ENCODE measurements around the gene C1orf232. TPM values are rescaled to one million over a fixed set of nuclear protein-coding genes. Genes with fewer than 3 reads are reported as not detected.

C1orf232 gene
- total and polyA plus RNA-seq, 9 of the 15 experiments (the other 6 are each of a cell fraction or from before 2014, with no cell fraction given): not detected

DNA sequence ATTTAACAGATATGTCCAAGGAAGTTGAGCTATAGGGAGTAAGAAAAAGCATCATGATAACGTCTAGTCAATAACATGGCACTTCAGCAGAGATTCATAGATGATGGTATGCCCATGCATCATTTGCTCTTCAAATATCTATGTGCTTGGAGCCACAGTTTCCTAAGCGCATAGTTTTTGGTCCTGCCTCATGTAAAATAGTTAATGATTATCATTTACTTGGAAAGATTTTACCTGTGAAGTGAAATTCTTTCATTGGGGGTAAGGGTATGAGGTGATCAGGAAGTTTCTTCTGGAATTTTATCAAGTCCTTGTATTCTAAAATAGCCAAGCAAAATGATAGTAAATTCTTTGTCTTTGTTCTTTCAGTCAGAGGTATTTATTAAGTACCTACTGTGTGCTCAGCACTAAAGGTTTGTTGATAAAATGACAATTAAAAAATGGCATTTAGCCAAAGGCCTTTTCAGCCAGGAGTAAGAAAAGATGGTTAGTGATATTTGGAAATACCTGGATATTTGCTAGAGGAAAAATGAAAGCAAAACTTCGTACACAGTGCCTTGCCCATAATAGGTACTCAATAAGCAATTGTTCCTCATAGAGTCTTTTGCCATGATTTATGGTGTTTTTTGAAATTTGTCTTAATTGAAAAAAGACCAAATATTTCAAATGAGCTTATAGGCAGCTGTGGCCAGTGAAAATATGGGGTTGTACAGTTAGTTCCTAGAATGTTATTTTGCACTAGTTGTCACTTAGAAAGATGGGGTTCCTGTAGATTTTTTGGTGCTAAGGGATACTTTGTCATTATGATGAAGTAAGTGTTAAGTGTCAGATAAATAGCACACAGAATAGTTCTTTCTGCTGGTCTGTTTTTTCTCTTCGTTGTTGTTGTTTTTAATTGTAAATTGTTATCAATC is 44.1 kb downstream of the C1orf232 start (continued):
- TF ChIP-seq, protein P1, sequence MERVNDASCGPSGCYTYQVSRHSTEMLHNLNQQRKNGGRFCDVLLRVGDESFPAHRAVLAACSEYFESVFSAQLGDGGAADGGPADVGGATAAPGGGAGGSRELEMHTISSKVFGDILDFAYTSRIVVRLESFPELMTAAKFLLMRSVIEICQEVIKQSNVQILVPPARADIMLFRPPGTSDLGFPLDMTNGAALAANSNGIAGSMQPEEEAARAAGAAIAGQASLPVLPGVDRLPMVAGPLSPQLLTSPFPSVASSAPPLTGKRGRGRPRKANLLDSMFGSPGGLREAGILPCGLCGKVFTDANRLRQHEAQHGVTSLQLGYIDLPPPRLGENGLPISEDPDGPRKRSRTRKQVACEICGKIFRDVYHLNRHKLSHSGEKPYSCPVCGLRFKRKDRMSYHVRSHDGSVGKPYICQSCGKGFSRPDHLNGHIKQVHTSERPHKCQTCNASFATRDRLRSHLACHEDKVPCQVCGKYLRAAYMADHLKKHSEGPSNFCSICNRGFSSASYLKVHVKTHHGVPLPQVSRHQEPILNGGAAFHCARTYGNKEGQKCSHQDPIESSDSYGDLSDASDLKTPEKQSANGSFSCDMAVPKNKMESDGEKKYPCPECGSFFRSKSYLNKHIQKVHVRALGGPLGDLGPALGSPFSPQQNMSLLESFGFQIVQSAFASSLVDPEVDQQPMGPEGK (CRISPR knock-in tag; IDR thresholded peaks at IDR 0.05; ENCODE audit: borderline replicate concordance): peak; percentile 59
- TF ChIP-seq HMG20B (CRISPR knock-in tag; IDR thresholded peaks at IDR 0.05) (no peak), NCOA1 (IDR thresholded peaks at IDR 0.05; ENCODE audit: low read depth) (no peak), KDM2B (CRISPR knock-in tag; IDR thresholded peaks at IDR 0.05) (no peak), SMC3 (conservative IDR thresholded peaks at IDR 0.05; ENCODE audit: insufficient read depth, low read depth, low read length) (no peak), FOSL1 (tag; conservative IDR thresholded peaks at IDR 0.05) (no peak), ZBTB7A (IDR thresholded peaks at IDR 0.05; ENCODE audit: borderline replicate concordance, control insufficient read depth, low read depth, low read length) (no peak), ZSCAN29 (IDR thresholded peaks at IDR 0.05) (no peak), LCOR (CRISPR knock-in tag; IDR thresholded peaks at IDR 0.05) (no peak), MCM2 (IDR thresholded peaks at IDR 0.05; ENCODE audit: low read depth) (no peak), ETV1 (tag; conservative IDR thresholded peaks at IDR 0.05; ENCODE audit: low read depth) (0 out of 2 replicates have a peak, but pooled peaks have one; percentile 19), EP400 (IDR thresholded peaks at IDR 0.05) (no peak), MEF2A (IDR thresholded peaks at IDR 0.05; ENCODE audit: control insufficient read depth, low read depth, low read length) (no peak), MAFF (IDR thresholded peaks at IDR 0.05; ENCODE audit: low read length) (no peak), POLR2AphosphoS2 (IDR thresholded peaks at IDR 0.05; ENCODE audit: low read length) (no peak), ZNF408 (CRISPR knock-in tag; IDR thresholded peaks at IDR 0.05; ENCODE audit: low read depth) (no peak), CEBPB (tag; IDR thresholded peaks at IDR 0.05) (no peak), BDP1 (IDR thresholded peaks at IDR 0.05; ENCODE audit: insufficient read depth, insufficient read length) (no peak)
- TF ChIP-seq, protein P2, sequence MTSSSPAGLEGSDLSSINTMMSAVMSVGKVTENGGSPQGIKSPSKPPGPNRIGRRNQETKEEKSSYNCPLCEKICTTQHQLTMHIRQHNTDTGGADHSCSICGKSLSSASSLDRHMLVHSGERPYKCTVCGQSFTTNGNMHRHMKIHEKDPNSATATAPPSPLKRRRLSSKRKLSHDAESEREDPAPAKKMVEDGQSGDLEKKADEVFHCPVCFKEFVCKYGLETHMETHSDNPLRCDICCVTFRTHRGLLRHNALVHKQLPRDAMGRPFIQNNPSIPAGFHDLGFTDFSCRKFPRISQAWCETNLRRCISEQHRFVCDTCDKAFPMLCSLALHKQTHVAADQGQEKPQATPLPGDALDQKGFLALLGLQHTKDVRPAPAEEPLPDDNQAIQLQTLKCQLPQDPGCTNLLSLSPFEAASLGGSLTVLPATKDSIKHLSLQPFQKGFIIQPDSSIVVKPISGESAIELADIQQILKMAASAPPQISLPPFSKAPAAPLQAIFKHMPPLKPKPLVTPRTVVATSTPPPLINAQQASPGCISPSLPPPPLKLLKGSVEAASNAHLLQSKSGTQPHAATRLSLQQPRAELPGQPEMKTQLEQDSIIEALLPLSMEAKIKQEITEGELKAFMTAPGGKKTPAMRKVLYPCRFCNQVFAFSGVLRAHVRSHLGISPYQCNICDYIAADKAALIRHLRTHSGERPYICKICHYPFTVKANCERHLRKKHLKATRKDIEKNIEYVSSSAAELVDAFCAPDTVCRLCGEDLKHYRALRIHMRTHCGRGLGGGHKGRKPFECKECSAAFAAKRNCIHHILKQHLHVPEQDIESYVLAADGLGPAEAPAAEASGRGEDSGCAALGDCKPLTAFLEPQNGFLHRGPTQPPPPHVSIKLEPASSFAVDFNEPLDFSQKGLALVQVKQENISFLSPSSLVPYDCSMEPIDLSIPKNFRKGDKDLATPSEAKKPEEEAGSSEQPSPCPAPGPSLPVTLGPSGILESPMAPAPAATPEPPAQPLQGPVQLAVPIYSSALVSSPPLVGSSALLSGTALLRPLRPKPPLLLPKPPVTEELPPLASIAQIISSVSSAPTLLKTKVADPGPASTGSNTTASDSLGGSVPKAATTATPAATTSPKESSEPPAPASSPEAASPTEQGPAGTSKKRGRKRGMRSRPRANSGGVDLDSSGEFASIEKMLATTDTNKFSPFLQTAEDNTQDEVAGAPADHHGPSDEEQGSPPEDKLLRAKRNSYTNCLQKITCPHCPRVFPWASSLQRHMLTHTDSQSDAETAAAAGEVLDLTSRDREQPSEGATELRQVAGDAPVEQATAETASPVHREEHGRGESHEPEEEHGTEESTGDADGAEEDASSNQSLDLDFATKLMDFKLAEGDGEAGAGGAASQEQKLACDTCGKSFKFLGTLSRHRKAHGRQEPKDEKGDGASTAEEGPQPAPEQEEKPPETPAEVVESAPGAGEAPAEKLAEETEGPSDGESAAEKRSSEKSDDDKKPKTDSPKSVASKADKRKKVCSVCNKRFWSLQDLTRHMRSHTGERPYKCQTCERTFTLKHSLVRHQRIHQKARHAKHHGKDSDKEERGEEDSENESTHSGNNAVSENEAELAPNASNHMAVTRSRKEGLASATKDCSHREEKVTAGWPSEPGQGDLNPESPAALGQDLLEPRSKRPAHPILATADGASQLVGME (CRISPR knock-in tag; IDR thresholded peaks at IDR 0.05): peak; percentile 53; the same call in 1 of the 2 replicates
- TF ChIP-seq, protein P3, sequence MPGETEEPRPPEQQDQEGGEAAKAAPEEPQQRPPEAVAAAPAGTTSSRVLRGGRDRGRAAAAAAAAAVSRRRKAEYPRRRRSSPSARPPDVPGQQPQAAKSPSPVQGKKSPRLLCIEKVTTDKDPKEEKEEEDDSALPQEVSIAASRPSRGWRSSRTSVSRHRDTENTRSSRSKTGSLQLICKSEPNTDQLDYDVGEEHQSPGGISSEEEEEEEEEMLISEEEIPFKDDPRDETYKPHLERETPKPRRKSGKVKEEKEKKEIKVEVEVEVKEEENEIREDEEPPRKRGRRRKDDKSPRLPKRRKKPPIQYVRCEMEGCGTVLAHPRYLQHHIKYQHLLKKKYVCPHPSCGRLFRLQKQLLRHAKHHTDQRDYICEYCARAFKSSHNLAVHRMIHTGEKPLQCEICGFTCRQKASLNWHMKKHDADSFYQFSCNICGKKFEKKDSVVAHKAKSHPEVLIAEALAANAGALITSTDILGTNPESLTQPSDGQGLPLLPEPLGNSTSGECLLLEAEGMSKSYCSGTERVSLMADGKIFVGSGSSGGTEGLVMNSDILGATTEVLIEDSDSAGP (CRISPR knock-in tag; IDR thresholded peaks at IDR 0.05): no peak
